CD14-positive monocyte (primary cell): Measurements from ENCODE around the gene DLGAP1. TPM values are rescaled to one million over a fixed set of nuclear protein-coding genes. Genes with fewer than 3 reads are reported as not detected.

Experiments used
- DNase-seq, 3 donors: peaks; one replicate each; pipeline ENCODE4 v3.0.0-alpha.2; 2011 to 2022
- H2AFZ ChIP-seq: 2 replicates; pipeline ENCODE4 v1.6.0; 2012; ENCODE audit warnings: mild to moderate bottlenecking, low read depth, low read length, inconsistent platforms; ENCODE audit not compliant: insufficient read depth, poor library complexity, severe bottlenecking
- H3K27ac ChIP-seq, 2 donors: 1 replicate in 1 of 2; 2 replicates in 1 of 2; pipeline ENCODE4 v1.5.1; 2012 to 2013; ENCODE audit warnings: low read length in 2 of 2, control low read depth in 1 of 2, inconsistent platforms in 1 of 2, low read depth in 1 of 2, mild to moderate bottlenecking in 1 of 2
- H3K27me3 ChIP-seq, 2 donors: one replicate each; pipeline versions ENCODE4 v1.6.0 to v1.6.1; 2011 to 2013; ENCODE audit warnings: low read length in 2 of 2; ENCODE audit not compliant: control insufficient read depth in 2 of 2, insufficient read depth in 2 of 2
- H3K36me3 ChIP-seq, 2 donors: replicated peaks in 1 of 2; 1 replicate in 1 of 2; 2 replicates in 1 of 2; pipeline versions ENCODE4 v1.5.1 to v1.6.1; 2012 to 2013; ENCODE audit warnings: low read length in 2 of 2, control low read depth in 1 of 2, inconsistent platforms in 1 of 2, mild to moderate bottlenecking in 1 of 2; ENCODE audit not compliant: insufficient read depth in 2 of 2, control insufficient read depth in 1 of 2
- H3K4me1 ChIP-seq, 2 donors: 1 replicate in 1 of 2; 2 replicates in 1 of 2; pipeline versions ENCODE4 v1.5.1 to v1.6.1; 2012 to 2013; ENCODE audit warnings: low read length in 2 of 2, control low read depth in 1 of 2, inconsistent platforms in 1 of 2, mild to moderate bottlenecking in 1 of 2, moderate library complexity in 1 of 2; ENCODE audit not compliant: insufficient read depth in 2 of 2, control insufficient read depth in 1 of 2
- H3K4me2 ChIP-seq: replicated peaks from 2 replicates; pipeline ENCODE3; 2012; ENCODE audit warnings: low read length, moderate library complexity, mild to moderate bottlenecking; ENCODE audit not compliant: poor library complexity, severe bottlenecking; ENCODE audit errors: extremely low read depth
- H3K4me3 ChIP-seq, 3 experiments: fragments of 200-600 bp in 1 of 3; sonication (generic) in 1 of 3; replicated peaks in 1 of 3; 1 replicate in 2 of 3; 2 replicates in 1 of 3; pipeline ENCODE4 v1.5.1; 2011 to 2013; ENCODE audit warnings: low read length in 3 of 3, mild to moderate bottlenecking in 3 of 3, control low read depth in 2 of 3, low read depth in 2 of 3, inconsistent platforms in 1 of 3, moderate library complexity in 1 of 3
- H3K79me2 ChIP-seq: 2 replicates; pipeline ENCODE4 v1.6.0; 2012; ENCODE audit warnings: mild to moderate bottlenecking, control low read depth, inconsistent platforms, low read length, moderate library complexity; ENCODE audit not compliant: insufficient read depth
- H3K9ac ChIP-seq: 2 replicates; pipeline ENCODE4 v1.6.0; 2017; ENCODE audit warnings: low read length, mild to moderate bottlenecking; ENCODE audit not compliant: insufficient read depth, poor library complexity, severe bottlenecking
- H3K9me3 ChIP-seq, 2 donors: replicated peaks in 1 of 2; 1 replicate in 1 of 2; 2 replicates in 1 of 2; pipeline versions ENCODE4 v1.5.1 to v1.6.1; 2012 to 2013; ENCODE audit warnings: low read length in 2 of 2, control low read depth in 1 of 2; ENCODE audit not compliant: control insufficient read depth in 1 of 2, insufficient read depth in 1 of 2
- H4K20me1 ChIP-seq: 2 replicates; pipeline ENCODE4 v1.6.0; 2012; ENCODE audit warnings: mild to moderate bottlenecking, low read length, control low read depth, moderate library complexity; ENCODE audit not compliant: insufficient read depth
- H3K27ac Mint-ChIP-seq, 7 donors: one replicate each; pipeline ENCODE4 v1.8.0; 2020; ENCODE audit warnings: mild to moderate bottlenecking in 7 of 7, mixed read lengths in 7 of 7, moderate library complexity in 6 of 7, inconsistent platforms in 2 of 7
- H3K27me3 Mint-ChIP-seq, 3 donors: one replicate each; pipeline ENCODE4 v1.8.0; 2021 to 2022; ENCODE audit warnings: low read depth in 3 of 3, mild to moderate bottlenecking in 3 of 3, mixed read lengths in 3 of 3, moderate library complexity in 3 of 3, inconsistent platforms in 1 of 3
- H3K36me3 Mint-ChIP-seq, 2 donors: one replicate each; pipeline ENCODE4 v1.8.0; 2020; ENCODE audit warnings: mixed read lengths in 2 of 2, inconsistent platforms in 1 of 2, mild to moderate bottlenecking in 1 of 2
- H3K4me1 Mint-ChIP-seq: one replicate; pipeline ENCODE4 v1.8.0; 2020; ENCODE audit warnings: mild to moderate bottlenecking, mixed read lengths
- H3K4me3 Mint-ChIP-seq, 2 donors: one replicate each; pipeline ENCODE4 v1.8.0; 2020; ENCODE audit warnings: mild to moderate bottlenecking in 2 of 2, mixed read lengths in 2 of 2, moderate library complexity in 1 of 2
- H3K9me3 Mint-ChIP-seq, 7 donors: one replicate each; pipeline ENCODE4 v1.8.0; 2020 to 2022; ENCODE audit warnings: mixed read lengths in 7 of 7, mild to moderate bottlenecking in 6 of 7, moderate library complexity in 6 of 7, inconsistent platforms in 2 of 7
- CTCF ChIP-seq: fragments of 200-600 bp; IDR thresholded peaks from one replicate; pipeline ENCODE4 v1.8.0; 2022; ENCODE audit warnings: antibody characterized with exemption, mild to moderate bottlenecking
- WGBS: methylation state at CpG from one replicate; pipeline ENCODE4 v1.1.5; 2013; ENCODE audit warnings: missing lambda C conversion rate; ENCODE audit not compliant: insufficient coverage; 5-methylcytosine and 5-hydroxymethylcytosine counted together
- intact Hi-C, 2 donors: fragments of 100-400 bp; cut with micrococcal nuclease; formaldehyde crosslinking; loops; one replicate each; pipeline versions ENCODE4 v1.15.0 to v1.15.1; 2023
- polyA plus RNA-seq, 3 donors: library from polyadenylated mRNA; depleted of rRNA in 1 of 3; unstranded in 2 of 3; stranded (reverse) in 1 of 3; fragments of 300-500 nt in 2 of 3; fragments of >200 nt in 1 of 3; fragmentation: Illumina TruSeq in 2 of 3; gene quantifications; 1 replicate in 2 of 3; 2 replicates in 1 of 3; pipeline ENCODE4 v1.2.3, GENCODE V29; 2012 to 2021

Gene DLGAP1
- polyA plus RNA-seq, 3 donors, result 0.09 to 0.42 TPM; not detected in 1

- H4K20me1 ChIP-seq, result no peaks in the 10 kb centered on the region
- H3K27ac ChIP-seq, result no peak overlapping the region
- no peak for DNase-seq
- Mint-ChIP-seq H3K27ac (peak overlapping the region in 1 of 7 donors; percentile 68), H3K4me1 (peaks cover 4% of the 10 kb centered on the region), H3K27me3 (peaks cover 0 to 3% (median 1%) of the 10 kb centered on the region in 3 donors), H3K36me3 (no peaks in the 10 kb centered on the region), H3K9me3 (no peaks in the 10 kb centered on the region), H3K4me3 (no peak overlapping the region)
- intact Hi-C loops, result no loop called here
- H3K36me3 ChIP-seq, result no peaks in the 10 kb centered on the region
- H3K9ac ChIP-seq, result no peak overlapping the region
- no peak overlapping the region for H2AFZ ChIP-seq
- no peak overlapping the region for H3K4me3 ChIP-seq
- H3K4me2 ChIP-seq, result no peak overlapping the region
- H3K27me3 ChIP-seq, result no peaks in the 10 kb centered on the region
- 86% methylated on average over 9 of the region's 15 CpGs for WGBS
- no peak for TF ChIP-seq CTCF
- H3K79me2 ChIP-seq, result no peaks in the 10 kb centered on the region
- no peaks in the 10 kb centered on the region for H3K9me3 ChIP-seq
- no peaks in the 10 kb centered on the region for H3K4me1 ChIP-seq
These were observed 940.5 kb downstream of the DLGAP1 start for GRCh38 chr18:3514312-3515216.

GRCh38 chr18:3513481-3513880, 941.6 kb downstream of the DLGAP1 start:
- no CpG with 5 or more reads among the region's 1 CpG for WGBS
- no peak overlapping the region for H3K27ac Mint-ChIP-seq
- Histone ChIP-seq H3K36me3 (no peaks in the 10 kb centered on the region), H3K9me3 (no peaks in the 10 kb centered on the region), H2AFZ (no peak overlapping the region), H3K79me2 (no peaks in the 10 kb centered on the region), H3K27me3 (no peaks in the 10 kb centered on the region), H3K4me3 (no peak overlapping the region), H3K9ac (no peak overlapping the region), H3K4me1 (no peaks in the 10 kb centered on the region), H3K27ac (no peak overlapping the region), H3K4me2 (no peak overlapping the region), H4K20me1 (no peaks in the 10 kb centered on the region)
- no peak for TF ChIP-seq CTCF
- H3K27me3 Mint-ChIP-seq, result peaks cover 0 to 2% (median 1%) of the 10 kb centered on the region in 3 donors
- intact Hi-C loops, result no loop called here
- peaks cover 4% of the 10 kb centered on the region for H3K4me1 Mint-ChIP-seq
- no peak overlapping the region for H3K4me3 Mint-ChIP-seq
- DNase-seq, result no peak
- no peaks in the 10 kb centered on the region for H3K9me3 Mint-ChIP-seq
- no peaks in the 10 kb centered on the region for H3K36me3 Mint-ChIP-seq
